Neutrophil (primary cell): ENCODE measurements around the gene NFKBIL1.

Experiments
- H3K27ac ChIP-seq: fragments of 200-600 bp; sonication (generic); 2 replicates; pipeline ENCODE4 v1.5.1; 2016; ENCODE audit warnings: mild to moderate bottlenecking, moderate library complexity
- H3K27me3 ChIP-seq: fragments of 200-600 bp; sonication (generic); 2 replicates; pipeline ENCODE4 v1.6.0; 2016; ENCODE audit warnings: mild to moderate bottlenecking
- H3K36me3 ChIP-seq: fragments of 200-600 bp; sonication (generic); 2 replicates; pipeline ENCODE4 v1.5.1; 2017
- H3K4me1 ChIP-seq, 2 experiments: fragments of 200-600 bp in 1 of 2; sonication (generic) in 1 of 2; 1 replicate in 1 of 2; 2 replicates in 1 of 2; pipeline versions ENCODE4 v1.5.1 to v1.6.1; 2013 to 2016; ENCODE audit warnings: low read depth in 1 of 2, low read length in 1 of 2, mild to moderate bottlenecking in 1 of 2, moderate library complexity in 1 of 2; ENCODE audit not compliant: control insufficient read depth in 1 of 2, insufficient read depth in 1 of 2
- H3K4me3 ChIP-seq, 2 experiments: fragments of 200-600 bp in 1 of 2; sonication (generic) in 1 of 2; 1 replicate in 1 of 2; 2 replicates in 1 of 2; pipeline ENCODE4 v1.5.1; 2013 to 2016; ENCODE audit warnings: low read depth in 1 of 2, low read length in 1 of 2, mild to moderate bottlenecking in 1 of 2, moderate library complexity in 1 of 2
- H3K9me3 ChIP-seq: fragments of 200-600 bp; sonication (generic); 2 replicates; pipeline ENCODE4 v1.5.1; 2016
- CTCF ChIP-seq: fragments of 200-600 bp; sonication (generic); IDR thresholded peaks from 2 replicates; pipeline ENCODE4 v1.5.1; 2016; ENCODE audit warnings: antibody characterized with exemption

Gene NFKBIL1

GRCh38 chr6:31569861-31570536 lies 22.6 kb downstream of the NFKBIL1 start:
- Histone ChIP-seq H3K27ac (no peak overlapping the region), H3K36me3 (no peaks in the 10 kb centered on the region), H3K27me3 (no peaks in the 10 kb centered on the region), H3K4me3 (no peak overlapping the region), H3K4me1 (peaks cover 21 to 22% of the 10 kb centered on the region in 2 experiments), H3K9me3 (no peaks in the 10 kb centered on the region)
- no peak for TF ChIP-seq CTCF

GRCh38 chr6:31572041-31572911 lies 24.9 kb downstream of the NFKBIL1 start, which contains the start of gene LTA:
Gene LTA, plus strand, starts transcription at chr6:31572289. Its CDS starts 454 bp downstream, at chr6:31572743.
- H3K27ac ChIP-seq, result no peak within 1 kb of the TSS
- peaks cover 44 to 45% of the 10 kb centered on the region in 2 experiments for H3K4me1 ChIP-seq
- no peaks in the 10 kb centered on the region for H3K9me3 ChIP-seq
- TF ChIP-seq CTCF, result no peak
- H3K36me3 ChIP-seq, result peaks cover 5% of the 10 kb centered on the region
- H3K27me3 ChIP-seq, result no peaks in the 10 kb centered on the region
- H3K4me3 ChIP-seq, result no peak within 1 kb of the TSS

GRCh38 chr6:31573239-31574105 lies 26.1 kb downstream of the NFKBIL1 start:
- no peaks in the 10 kb centered on the region for H3K27me3 ChIP-seq
- no peaks in the 10 kb centered on the region for H3K9me3 ChIP-seq
- peaks cover 37 to 42% of the 10 kb centered on the region in 2 experiments for H3K4me1 ChIP-seq
- no peak for TF ChIP-seq CTCF
- H3K27ac ChIP-seq, result no peak overlapping the region
- H3K4me3 ChIP-seq, result no peak overlapping the region
- H3K36me3 ChIP-seq, result peaks cover 10% of the 10 kb centered on the region

- Histone ChIP-seq H3K27ac (peak overlapping the region; percentile 84), H3K27me3 (no peaks in the 10 kb centered on the region), H3K36me3 (peaks cover 10% of the 10 kb centered on the region), H3K9me3 (no peaks in the 10 kb centered on the region), H3K4me3 (peak overlapping the region; percentile 65 to 67), H3K4me1 (peaks cover 28 to 33% of the 10 kb centered on the region in 2 experiments)
- TF ChIP-seq CTCF, result no peak
These were observed 27.0 kb downstream of the NFKBIL1 start for GRCh38 chr6:31574106-31575061.
